ENCODE data around the gene TRANK1. TPM values are rescaled to one million over a fixed set of nuclear protein-coding genes. Genes with fewer than 3 reads are reported as not detected.

Gene TRANK1
- total RNA-seq, 6 experiments from 2014 or later: 1.00 to 3.0 (median 1.4) TPM

DNA sequence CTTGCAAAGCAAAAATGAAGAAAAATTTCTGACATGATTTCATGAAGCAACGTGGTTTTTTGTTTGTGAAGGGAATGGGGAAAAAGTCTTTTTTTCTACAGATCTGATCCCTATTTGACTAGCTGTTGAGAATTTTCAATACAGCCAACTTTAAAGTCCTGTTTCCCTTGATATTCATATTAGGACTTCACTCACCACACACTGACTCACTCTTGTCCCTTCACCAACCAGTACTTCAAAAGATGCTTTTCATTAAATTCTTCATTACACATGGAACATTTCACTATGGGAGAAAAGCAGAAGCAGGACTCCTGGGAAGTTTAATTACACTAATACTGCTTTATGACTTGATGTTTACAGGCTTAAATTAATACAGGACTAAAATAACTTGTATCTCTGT is 16.6 kb downstream of the TRANK1 start:
- DNase-seq: no peak
- TF ChIP-seq, protein P1, sequence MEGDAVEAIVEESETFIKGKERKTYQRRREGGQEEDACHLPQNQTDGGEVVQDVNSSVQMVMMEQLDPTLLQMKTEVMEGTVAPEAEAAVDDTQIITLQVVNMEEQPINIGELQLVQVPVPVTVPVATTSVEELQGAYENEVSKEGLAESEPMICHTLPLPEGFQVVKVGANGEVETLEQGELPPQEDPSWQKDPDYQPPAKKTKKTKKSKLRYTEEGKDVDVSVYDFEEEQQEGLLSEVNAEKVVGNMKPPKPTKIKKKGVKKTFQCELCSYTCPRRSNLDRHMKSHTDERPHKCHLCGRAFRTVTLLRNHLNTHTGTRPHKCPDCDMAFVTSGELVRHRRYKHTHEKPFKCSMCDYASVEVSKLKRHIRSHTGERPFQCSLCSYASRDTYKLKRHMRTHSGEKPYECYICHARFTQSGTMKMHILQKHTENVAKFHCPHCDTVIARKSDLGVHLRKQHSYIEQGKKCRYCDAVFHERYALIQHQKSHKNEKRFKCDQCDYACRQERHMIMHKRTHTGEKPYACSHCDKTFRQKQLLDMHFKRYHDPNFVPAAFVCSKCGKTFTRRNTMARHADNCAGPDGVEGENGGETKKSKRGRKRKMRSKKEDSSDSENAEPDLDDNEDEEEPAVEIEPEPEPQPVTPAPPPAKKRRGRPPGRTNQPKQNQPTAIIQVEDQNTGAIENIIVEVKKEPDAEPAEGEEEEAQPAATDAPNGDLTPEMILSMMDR (IDR thresholded peaks at IDR 0.05): no peak

DNA sequence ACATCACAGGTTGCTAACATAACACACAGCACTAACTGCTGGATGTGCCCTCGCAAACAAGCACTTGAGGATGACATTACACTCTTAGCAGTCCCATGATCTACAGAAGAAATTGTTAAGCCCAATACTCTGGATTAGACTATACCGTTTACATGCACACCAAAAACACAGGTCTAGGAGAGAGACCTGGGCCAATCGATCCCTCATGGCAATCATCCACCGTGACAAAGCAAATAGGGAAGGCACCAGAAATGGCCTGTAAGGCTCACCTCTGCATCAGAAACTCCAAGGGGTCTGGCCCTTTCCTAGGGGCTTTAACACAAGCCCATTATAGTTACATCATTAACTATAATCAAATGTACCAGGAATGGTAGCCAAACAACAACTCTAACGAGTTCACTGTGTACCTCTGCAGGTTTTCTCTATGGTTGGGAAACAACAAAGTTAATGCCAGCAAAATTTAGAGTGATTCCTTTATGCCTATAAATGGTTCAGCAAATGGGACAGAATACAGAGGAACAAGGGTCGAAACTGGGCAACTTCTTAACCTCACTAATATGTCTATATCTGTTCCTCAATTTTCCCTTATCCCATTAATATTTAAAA is 18.5 kb downstream of the TRANK1 start:
- TF ChIP-seq, protein P1 (IDR thresholded peaks at IDR 0.05): no peak
- DNase-seq: no peak
- H3K27ac Mint-ChIP-seq: no peak overlapping the region
- H3K4me1 Mint-ChIP-seq (ENCODE audit: low read depth): no peaks in the 10 kb centered on the region; the same call in 1 of the 2 replicates
- no peaks in the 10 kb centered on the region; the same call in 1 of the 2 replicates for H3K36me3 Mint-ChIP-seq (ENCODE audit: low read depth)
- no peak overlapping the region for H3K4me3 Mint-ChIP-seq
- no peaks in the 10 kb centered on the region for H3K9me3 Mint-ChIP-seq
- H3K27me3 Mint-ChIP-seq (ENCODE audit: insufficient read depth): no peaks in the 10 kb centered on the region; the same call in 1 of the 2 replicates

More for the DNA sequence above, 16.6 kb downstream of the TRANK1 start:
- no peaks in the 10 kb centered on the region for H3K9me3 Mint-ChIP-seq
- no peak overlapping the region for H3K27ac Mint-ChIP-seq
- H3K4me1 Mint-ChIP-seq (ENCODE audit: low read depth): peaks cover 11% of the 10 kb centered on the region
- no peak overlapping the region for H3K4me3 Mint-ChIP-seq
- H3K36me3 Mint-ChIP-seq (ENCODE audit: low read depth): no peaks in the 10 kb centered on the region
- H3K27me3 Mint-ChIP-seq (ENCODE audit: insufficient read depth): no peaks in the 10 kb centered on the region; the same call in 1 of the 2 replicates

DNA sequence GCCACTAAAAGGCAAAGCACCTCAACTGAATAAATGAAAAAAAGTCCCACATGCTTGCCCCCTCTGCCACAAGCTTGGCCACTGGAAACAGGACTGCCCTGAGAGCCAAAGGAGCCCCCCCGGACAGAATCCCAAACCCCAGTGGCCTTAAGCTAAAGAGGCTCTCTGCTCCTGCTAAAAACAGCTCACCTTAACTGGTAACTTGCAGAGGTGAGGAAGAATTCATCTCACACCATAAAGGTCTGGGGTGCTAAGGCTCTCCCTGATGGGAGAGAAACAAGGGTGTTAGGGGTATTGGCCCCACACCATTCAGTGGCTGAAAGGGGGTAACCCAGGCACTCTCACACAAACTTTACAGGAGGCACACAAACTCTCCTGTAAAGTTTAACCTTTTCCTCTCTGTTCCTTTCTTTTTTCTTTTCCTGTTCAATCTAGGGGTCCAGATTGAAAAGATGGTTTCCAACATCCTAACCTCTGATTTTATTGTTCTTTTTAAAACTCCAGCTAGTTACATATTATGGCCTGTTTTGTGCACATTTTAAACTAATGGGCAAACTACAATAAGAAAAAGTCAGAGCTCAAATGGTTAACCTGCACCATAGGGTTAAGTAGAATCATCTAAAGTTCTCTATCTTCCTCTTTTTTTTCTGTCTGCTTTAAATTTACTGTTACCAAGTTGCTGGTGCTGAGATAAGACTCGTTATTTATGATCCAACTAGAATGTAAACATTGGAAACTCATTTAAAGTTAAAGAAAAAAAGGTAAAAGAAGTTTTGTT is 19.9 kb downstream of the TRANK1 start:
- Mint-ChIP-seq H3K9me3 (peaks cover 11% of the 10 kb centered on the region), H3K4me1 (ENCODE audit: low read depth) (no peaks in the 10 kb centered on the region), H3K4me3 (no peak overlapping the region), H3K36me3 (ENCODE audit: low read depth) (peaks cover 10% of the 10 kb centered on the region), H3K27ac (no peak overlapping the region), H3K27me3 (ENCODE audit: insufficient read depth) (no peaks in the 10 kb centered on the region; the same call in 1 of the 2 replicates)
- TF ChIP-seq, protein P1 (IDR thresholded peaks at IDR 0.05): no peak
- no peak for DNase-seq

DNA sequence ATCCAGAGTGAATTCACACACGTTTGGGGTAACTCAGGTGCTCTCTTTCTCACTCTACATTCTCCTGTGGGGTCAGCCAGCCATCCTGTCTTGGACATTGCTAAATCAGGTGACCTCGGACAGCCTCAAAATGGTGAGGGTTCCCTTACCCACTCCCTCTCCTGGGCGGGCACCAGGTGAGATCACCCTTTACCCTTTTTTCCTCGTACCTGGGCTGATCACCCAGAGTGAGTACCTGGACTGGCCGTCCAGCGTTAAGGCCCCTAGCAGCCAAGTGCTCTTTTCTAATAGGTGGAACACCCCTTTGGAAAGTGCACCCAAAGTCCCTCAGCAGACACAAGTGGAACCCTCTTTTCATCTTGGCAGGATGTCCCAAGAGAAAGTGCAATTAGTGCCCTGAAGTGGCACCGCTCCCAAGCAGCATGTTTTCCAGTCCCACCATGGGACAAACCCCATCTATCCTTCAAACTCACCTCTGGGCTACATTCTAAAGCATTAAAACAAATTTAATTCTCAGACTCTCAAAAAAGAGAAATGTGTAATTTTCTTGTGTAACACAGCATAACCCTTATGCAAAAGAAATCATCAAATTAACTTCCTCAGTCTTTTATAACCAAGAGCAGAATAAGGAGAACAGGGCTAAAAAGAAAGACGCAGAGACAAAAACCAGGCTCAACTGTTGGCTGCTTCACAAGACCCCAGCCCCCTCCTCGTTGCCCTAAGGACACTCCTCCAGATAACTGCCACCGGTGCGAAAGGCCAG is 20.7 kb downstream of the TRANK1 start:
- Mint-ChIP-seq H3K36me3 (ENCODE audit: low read depth) (peaks cover 10% of the 10 kb centered on the region), H3K4me3 (no peak overlapping the region), H3K4me1 (ENCODE audit: low read depth) (no peaks in the 10 kb centered on the region), H3K27me3 (ENCODE audit: insufficient read depth) (no peaks in the 10 kb centered on the region; the same call in 1 of the 2 replicates), H3K27ac (no peak overlapping the region), H3K9me3 (peaks cover 11% of the 10 kb centered on the region)
- TF ChIP-seq, protein P1 (IDR thresholded peaks at IDR 0.05): no peak
- no peak for DNase-seq

DNA sequence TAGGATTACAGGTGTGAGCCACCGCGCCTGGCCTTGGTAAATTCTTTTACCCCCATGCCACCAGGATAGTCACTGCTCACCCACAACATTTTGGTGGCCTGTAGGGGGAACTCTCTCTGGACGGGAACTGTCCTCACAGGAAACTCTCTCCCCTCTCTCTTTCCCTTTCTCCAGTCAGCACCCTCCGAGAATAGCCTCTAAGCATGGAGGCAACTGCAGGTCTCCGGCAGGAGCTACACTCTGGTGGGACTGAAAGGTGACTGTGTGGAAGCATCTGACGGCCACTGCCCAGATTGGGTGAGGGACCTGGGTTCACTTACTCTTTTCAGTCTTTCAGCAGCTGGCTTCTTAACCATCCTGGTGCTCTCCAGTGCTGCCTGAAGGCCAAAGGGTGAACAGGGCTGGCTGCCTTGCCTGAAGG is 21.3 kb downstream of the TRANK1 start:
- H3K27ac Mint-ChIP-seq: no peak overlapping the region
- H3K36me3 Mint-ChIP-seq (ENCODE audit: low read depth): peaks cover 10% of the 10 kb centered on the region
- H3K27me3 Mint-ChIP-seq (ENCODE audit: insufficient read depth): no peaks in the 10 kb centered on the region; the same call in 1 of the 2 replicates
- no peak overlapping the region for H3K4me3 Mint-ChIP-seq
- no peak for DNase-seq
- H3K9me3 Mint-ChIP-seq: peaks cover 11% of the 10 kb centered on the region
- TF ChIP-seq, protein P1 (IDR thresholded peaks at IDR 0.05): no peak
- no peaks in the 10 kb centered on the region for H3K4me1 Mint-ChIP-seq (ENCODE audit: low read depth)
